H1 (cell line): ENCODE data around the gene NOS1AP. TPM values are rescaled to one million over a fixed set of nuclear protein-coding genes. Genes with fewer than 3 reads are reported as not detected.

Source experiments
- CTCF ChIA-PET: fragments of 300-600 bp; sonication (Branson Sonifier 250); formaldehyde crosslinking; loops from one replicate; lab custom pipeline; 2021; ENCODE audit not compliant: partially characterized antibody; lab: Charles Lee
- POLR2A ChIA-PET: fragments of 300-600 bp; sonication (Branson Sonifier 250); formaldehyde crosslinking; loops from one replicate; lab custom pipeline; 2021; ENCODE audit warnings: inconsistent platforms; ENCODE audit not compliant: partially characterized antibody; lab: Charles Lee
- DNase-seq, 2 experiments: peaks; one replicate each; pipeline versions ENCODE4 v3.0.0 to v3.0.0-alpha.2; 2010 to 2022; ENCODE audit warnings: low spot score in 2 of 2, low read depth in 1 of 2, mixed read lengths in 1 of 2
- FAIRE-seq: peaks from 2 replicates; lab custom pipeline; 2011; peaks lifted over from hg19 to GRCh38; lab: Jason Lieb, UNC
- H2AFZ ChIP-seq: 2 replicates; pipeline ENCODE4 v1.8.1; 2012; ENCODE audit warnings: low read length, inconsistent platforms
- H2AK5ac ChIP-seq: 2 replicates; pipeline ENCODE4 v1.6.1; 2013; ENCODE audit warnings: low read depth, low read length
- H2BK120ac ChIP-seq: replicated peaks from 2 replicates; pipeline ENCODE3; 2013; ENCODE audit warnings: low read depth, low read length, inconsistent platforms
- H2BK12ac ChIP-seq: 2 replicates; pipeline ENCODE4 v1.6.1; 2013; ENCODE audit warnings: low read depth, low read length
- H2BK15ac ChIP-seq: 2 replicates; pipeline ENCODE4 v1.6.1; 2013; ENCODE audit warnings: low read length
- H2BK20ac ChIP-seq: 2 replicates; pipeline ENCODE4 v1.6.1; 2013; ENCODE audit warnings: low read length
- H2BK5ac ChIP-seq: 2 replicates; pipeline ENCODE4 v1.6.1; 2013; ENCODE audit warnings: low read depth, low read length
- H3K14ac ChIP-seq: 2 replicates; pipeline ENCODE4 v1.6.1; 2013; ENCODE audit warnings: inconsistent platforms; ENCODE audit not compliant: insufficient read length
- H3K18ac ChIP-seq: 2 replicates; pipeline ENCODE4 v1.6.1; 2013; ENCODE audit warnings: low read length; ENCODE audit errors: extremely low read depth
- H3K23ac ChIP-seq: 2 replicates; pipeline ENCODE4 v1.6.1; 2013; ENCODE audit warnings: inconsistent platforms; ENCODE audit not compliant: insufficient read length
- H3K23me2 ChIP-seq: 2 replicates; pipeline ENCODE4 v1.6.1; 2013; ENCODE audit warnings: low read depth, low read length
- H3K27ac ChIP-seq: 2 replicates; pipeline ENCODE4 v1.6.1; 2011; ENCODE audit warnings: low read depth, low read length, inconsistent platforms
- H3K27me3 ChIP-seq, 4 experiments: replicated peaks in 1 of 4; 1 replicate in 1 of 4; 2 replicates in 3 of 4; pipeline versions ENCODE4 v1.6.1 to v1.8.1; 2011 to 2013; ENCODE audit warnings: low read length in 3 of 4, mild to moderate bottlenecking in 3 of 4, inconsistent platforms in 2 of 4, mixed read lengths in 2 of 4, moderate library complexity in 1 of 4; ENCODE audit not compliant: control insufficient read depth in 3 of 4, insufficient read depth in 3 of 4; ENCODE audit errors: extremely low read depth in 1 of 4
- H3K36me3 ChIP-seq, 4 experiments: 2 replicates each; pipeline versions ENCODE4 v1.6.1 to v1.8.1; 2011 to 2013; ENCODE audit warnings: mild to moderate bottlenecking in 4 of 4, low read length in 3 of 4, moderate library complexity in 2 of 4, control low read depth in 1 of 4, inconsistent platforms in 1 of 4; ENCODE audit not compliant: insufficient read depth in 4 of 4, control insufficient read depth in 2 of 4
- H3K4ac ChIP-seq: replicated peaks from 2 replicates; pipeline ENCODE3; 2013; ENCODE audit warnings: low read length, low read depth, mixed read lengths, inconsistent platforms; ENCODE audit not compliant: insufficient read length
- H3K4me1 ChIP-seq, 4 experiments: replicated peaks in 1 of 4; 1 replicate in 1 of 4; 2 replicates in 3 of 4; pipeline versions ENCODE4 v1.6.1 to v1.8.1; 2011 to 2013; ENCODE audit warnings: low read length in 3 of 4, inconsistent platforms in 2 of 4, mixed read lengths in 1 of 4; ENCODE audit not compliant: insufficient read depth in 4 of 4, control insufficient read depth in 3 of 4
- H3K4me2 ChIP-seq, 2 experiments: 2 replicates each; pipeline versions ENCODE4 v1.6.1 to v1.8.1; 2011 to 2013; ENCODE audit warnings: low read depth in 2 of 2, low read length in 2 of 2, control low read depth in 1 of 2, inconsistent platforms in 1 of 2, mild to moderate bottlenecking in 1 of 2; ENCODE audit not compliant: insufficient read depth in 1 of 2
- H3K4me3 ChIP-seq, 4 experiments: fragments of 200-600, 300-600 bp in 1 of 4; sonication (generic), shearing (Covaris generic), sonication (Bioruptor Twin) in 1 of 4; 2 replicates each; pipeline versions ENCODE4 v1.5.1 to v1.8.1; 2011 to 2016; ENCODE audit warnings: low read length in 4 of 4, low read depth in 3 of 4, control low read depth in 2 of 4, inconsistent platforms in 2 of 4, mild to moderate bottlenecking in 2 of 4, mixed read lengths in 1 of 4, moderate library complexity in 1 of 4; ENCODE audit not compliant: insufficient read depth in 2 of 4; ENCODE audit errors: extremely low read depth in 1 of 4
- H3K56ac ChIP-seq: replicated peaks from 2 replicates; pipeline ENCODE3; 2013; ENCODE audit warnings: low read depth, mild to moderate bottlenecking, mixed read lengths, low read length, inconsistent platforms; ENCODE audit not compliant: insufficient read length
- H3K79me1 ChIP-seq: 2 replicates; pipeline ENCODE4 v1.6.1; 2013; ENCODE audit warnings: low read depth, low read length, control low read depth
- H3K79me2 ChIP-seq, 2 experiments: 2 replicates each; pipeline versions ENCODE4 v1.6.1 to v1.8.1; 2012 to 2013; ENCODE audit warnings: low read length in 2 of 2, mild to moderate bottlenecking in 2 of 2, inconsistent platforms in 1 of 2; ENCODE audit not compliant: insufficient read depth in 2 of 2, control insufficient read depth in 1 of 2
- H3K9ac ChIP-seq, 4 experiments: replicated peaks in 1 of 4; 1 replicate in 1 of 4; 2 replicates in 3 of 4; pipeline versions ENCODE4 v1.6.1 to v1.8.1; 2011 to 2013; ENCODE audit warnings: low read depth in 3 of 4, low read length in 3 of 4, control low read depth in 2 of 4, mild to moderate bottlenecking in 2 of 4, moderate library complexity in 2 of 4, inconsistent platforms in 1 of 4; ENCODE audit errors: extremely low read depth in 1 of 4
- H3K9me3 ChIP-seq, 2 experiments: 2 replicates each; pipeline versions ENCODE4 v1.6.1 to v1.8.1; 2012 to 2013; ENCODE audit warnings: mild to moderate bottlenecking in 2 of 2, moderate library complexity in 2 of 2, control low read depth in 1 of 2, inconsistent platforms in 1 of 2, low read depth in 1 of 2, low read length in 1 of 2, mixed read lengths in 1 of 2; ENCODE audit not compliant: insufficient read depth in 2 of 2
- H4K20me1 ChIP-seq, 2 experiments: replicated peaks in 1 of 2; 2 replicates each; pipeline versions ENCODE3 to v1.8.1; 2011 to 2013; ENCODE audit warnings: inconsistent platforms in 2 of 2, low read length in 2 of 2, mild to moderate bottlenecking in 1 of 2; ENCODE audit not compliant: insufficient read depth in 2 of 2, control insufficient read depth in 1 of 2
- H4K5ac ChIP-seq: 2 replicates; pipeline ENCODE4 v1.6.1; 2013; ENCODE audit warnings: low read length, low read depth, mixed read lengths, inconsistent platforms; ENCODE audit not compliant: insufficient read length
- H4K8ac ChIP-seq: 2 replicates; pipeline ENCODE4 v1.8.0; 2013; ENCODE audit warnings: mild to moderate bottlenecking, moderate library complexity, low read length, inconsistent platforms; ENCODE audit not compliant: insufficient read depth; ENCODE audit errors: extremely low read depth
- H4K91ac ChIP-seq: replicated peaks from 2 replicates; pipeline ENCODE3; 2013; ENCODE audit warnings: low read length, mixed read lengths, inconsistent platforms; ENCODE audit not compliant: insufficient read length
- BACH1 ChIP-seq: IDR thresholded peaks from 2 replicates; pipeline ENCODE4 v1.6.1; 2012; ENCODE audit warnings: low read length, improper control_type of control experiment
- CREB1 ChIP-seq: IDR thresholded peaks from 2 replicates; pipeline ENCODE4 v1.6.1; 2012; ENCODE audit warnings: inconsistent platforms
- CTBP2 ChIP-seq: IDR thresholded peaks from 2 replicates; pipeline ENCODE4 v1.7.0; 2011; ENCODE audit warnings: borderline replicate concordance, mild to moderate bottlenecking, moderate library complexity, mixed read lengths, low read length; ENCODE audit not compliant: insufficient read depth, insufficient read length
- EZH2 ChIP-seq: fragments of 200-600 bp; sonication (generic); IDR thresholded peaks from 2 replicates; pipeline ENCODE4 v1.7.1; 2012; ENCODE audit warnings: low read depth, mild to moderate bottlenecking, moderate library complexity, low read length, inconsistent platforms; ENCODE audit not compliant: severe bottlenecking
- FOSL1 ChIP-seq: IDR thresholded peaks from 2 replicates; pipeline ENCODE4 v1.6.1; 2011; ENCODE audit warnings: mild to moderate bottlenecking, low read depth, low read length, moderate library complexity; ENCODE audit not compliant: insufficient read depth
- WGBS, 2 experiments: shearing (Covaris generic) in 1 of 2; methylation state at CpG; one replicate each; pipeline versions ENCODE4 v1.1.6 to v1.1.7; 2013 to 2015; ENCODE audit warnings: low lambda C conversion rate in 2 of 2, mixed read lengths in 2 of 2, inconsistent platforms in 1 of 2, low coverage in 1 of 2, missing lambda C conversion rate in 1 of 2; ENCODE audit not compliant: insufficient replicate concordance in 2 of 2, insufficient coverage in 1 of 2, insufficient read length in 1 of 2; ENCODE audit errors: extremely low coverage in 1 of 2, missing lambda C conversion rate in 1 of 2; 5-methylcytosine and 5-hydroxymethylcytosine counted together
- polyA plus RNA-seq, 7 experiments: library from polyadenylated mRNA; depleted of rRNA in 3 of 7; stranded (reverse) in 5 of 7; unstranded in 2 of 7; fragments of >200 nt in 5 of 7; fragments of 200-250 nt in 2 of 7; gene quantifications; 1 replicate in 5 of 7; 2 replicates in 1 of 7; 4 replicates in 1 of 7; pipeline versions ENCODE4 v1.2.1 to v1.2.3, GENCODE V29; 2011 to 2013; ENCODE audit warnings: missing spikeins in 2 of 7, mixed read lengths in 2 of 7
- total RNA-seq: library from RNA; stranded (reverse); fragmentation: NEBNext Ultra II Directional; extraction: Animal tissue kit (Norgen Biotek cat#: 25700); gene quantifications from 2 replicates; pipeline ENCODE4 v1.2.1, GENCODE V29; 2021

Gene NOS1AP
- total and polyA plus RNA-seq, 2 of the 8 experiments (the other 6 are each of a cell fraction or from before 2014, with no cell fraction given) = 2.4 to 12.1 TPM

DNA sequence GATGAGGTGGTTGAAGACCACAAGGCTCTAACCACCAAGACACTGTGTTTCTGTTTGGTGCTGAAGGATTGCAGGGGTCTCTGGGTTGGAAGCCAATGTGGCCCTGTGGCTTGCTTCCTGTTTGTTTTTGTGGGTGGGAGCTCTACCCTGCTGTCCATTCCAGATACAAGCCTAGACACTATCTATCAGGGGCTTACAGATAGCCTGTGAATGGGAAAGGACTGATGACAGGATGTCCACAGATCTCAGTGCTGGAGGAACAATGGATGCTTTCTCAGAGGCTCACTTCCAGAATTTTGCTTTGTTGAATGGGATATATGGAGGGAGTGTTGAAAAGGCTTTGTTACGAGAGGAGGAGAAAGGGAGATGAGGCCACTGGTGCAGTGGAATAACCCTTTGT lies 69.7 kb downstream of the NOS1AP start:
- no peak overlapping the region for H3K27ac ChIP-seq
- TF ChIP-seq BACH1 = no peak
- TF ChIP-seq EZH2 = no peak
- no peak for TF ChIP-seq CREB1
- no peak for TF ChIP-seq FOSL1
- TF ChIP-seq CTBP2 = no peak

More for the DNA sequence above, 69.7 kb downstream of the NOS1AP start:
- Histone ChIP-seq H3K79me2 (peaks cover 0 to 67% of the 10 kb centered on the region in 2 experiments; a peak in 3 of 4 replicates), H3K36me3 (no peaks in the 10 kb centered on the region), H2AFZ (no peak overlapping the region), H3K27me3 (no peaks in the 10 kb centered on the region), H3K14ac (no peak overlapping the region), H3K9ac (no peak overlapping the region), H4K8ac (no peak overlapping the region), H3K4me3 (no peak overlapping the region), H2BK15ac (no peak overlapping the region), H4K20me1 (peaks cover 0 to 2% of the 10 kb centered on the region in 2 experiments), H2BK20ac (no peak overlapping the region), H3K23ac (no peak overlapping the region), H2BK12ac (no peak overlapping the region), H3K4me1 (peaks cover 8 to 18% (median 10%) of the 10 kb centered on the region in 4 experiments), H3K18ac (no peak overlapping the region), H2BK120ac (no peak overlapping the region), H2BK5ac (no peak overlapping the region), H3K56ac (no peak overlapping the region), H4K5ac (no peak overlapping the region), H4K91ac (no peak overlapping the region), H3K4me2 (no peak overlapping the region), H3K4ac (no peak overlapping the region), H3K23me2 (no peaks in the 10 kb centered on the region; the same call in 1 of the 2 replicates), H3K9me3 (no peaks in the 10 kb centered on the region), H2AK5ac (0 out of 2 replicates have a peak overlapping the region, but pooled peaks have one; percentile 2), H3K79me1 (peaks cover 11% of the 10 kb centered on the region; the same call in 1 of the 2 replicates)
- POLR2A ChIA-PET = interaction anchor here (1.6 kb wide), 1 partner anchor 64 kb away, joined by 5 read pairs; no protein-coding TSS in a partner anchor
- CTCF ChIA-PET = interaction anchor here (0.6 to 1.2 kb wide), 5 partner anchors 20 to 235 kb away, joined by 3 to 4 read pairs (median 3); no protein-coding TSS in a partner anchor
- FAIRE-seq = no peak
- DNase-seq = no peak
- 92% methylated on average over 1 of the region's 1 CpG; no CpG with 5 or more reads in 1 of the 2 experiments for WGBS, 2 experiments
